ENCODE results near the gene IVNS1ABP.

IVNS1ABP gene

GRCh38 chr1:185334182-185334581 lies 17.1 kb upstream of the IVNS1ABP start:
- Histone ChIP-seq H3K27me3 (ENCODE audit: control insufficient read depth in 1 of 2, insufficient read depth in 1 of 2, low read length in 2 of 2) (no peaks in the 10 kb centered on the region), H2BK120ac (ENCODE audit: low read depth, low read length) (no peak overlapping the region), H3K23ac (ENCODE audit: low read length in 2 of 2) (no peak overlapping the region), H3K4ac (ENCODE audit: low read depth in 1 of 2, low read length in 2 of 2) (no peak overlapping the region), H2BK5ac (ENCODE audit: low read depth, low read length, poor library complexity, severe bottlenecking) (no peak overlapping the region), H3K36me3 (ENCODE audit: control insufficient read depth in 1 of 2, insufficient read depth in 2 of 2, low read depth in 1 of 2, low read length in 2 of 2) (no peaks in the 10 kb centered on the region), H3K9ac (ENCODE audit: low read length) (no peak overlapping the region), H4K91ac (ENCODE audit: low read length) (no peak overlapping the region), H2BK15ac (ENCODE audit: low read depth, poor library complexity, severe bottlenecking) (no peak overlapping the region), H3K4me3 (ENCODE audit: insufficient read depth in 1 of 2, low read depth in 1 of 2, low read length in 2 of 2) (no peak overlapping the region), H4K8ac (ENCODE audit: low read length) (no peak overlapping the region), H2AFZ (ENCODE audit: low read depth, low read length) (no peak overlapping the region), H3K79me1 (replicated peaks; ENCODE audit: low read length, poor library complexity, severe bottlenecking) (no peaks in the 10 kb centered on the region), H3K9me3 (ENCODE audit: control insufficient read depth, low read length) (no peaks in the 10 kb centered on the region), H2AK5ac (ENCODE audit: low read length, severe bottlenecking) (no peak overlapping the region), H3K4me1 (ENCODE audit: control insufficient read depth, insufficient read depth, low read depth, low read length) (peaks cover 2% of the 10 kb centered on the region), H2BK12ac (ENCODE audit: low read length in 2 of 2) (no peak overlapping the region), H3K14ac (ENCODE audit: low read length in 2 of 2) (no peak overlapping the region), H3K27ac (ENCODE audit: low read length, poor library complexity, severe bottlenecking) (no peak overlapping the region), H3K18ac (ENCODE audit: low read depth in 1 of 2, low read length in 2 of 2) (no peak overlapping the region), H3K4me2 (ENCODE audit: low read length, poor library complexity, severe bottlenecking) (no peak overlapping the region)
- no peak for DNase-seq
- WGBS, result 87% methylated on average over 4 of the region's 4 CpGs

- Histone ChIP-seq H3K27me3 (ENCODE audit: control insufficient read depth in 1 of 2, insufficient read depth in 1 of 2, low read length in 2 of 2) (no peaks in the 10 kb centered on the region), H2BK15ac (ENCODE audit: low read depth, poor library complexity, severe bottlenecking) (no peak overlapping the region), H2AK5ac (ENCODE audit: low read length, severe bottlenecking) (no peak overlapping the region), H2BK5ac (ENCODE audit: low read depth, low read length, poor library complexity, severe bottlenecking) (no peak overlapping the region), H4K8ac (ENCODE audit: low read length) (no peak overlapping the region), H3K18ac (ENCODE audit: low read depth in 1 of 2, low read length in 2 of 2) (no peak overlapping the region), H2BK12ac (ENCODE audit: low read length in 2 of 2) (no peak overlapping the region), H3K9me3 (ENCODE audit: control insufficient read depth, low read length) (no peaks in the 10 kb centered on the region), H3K4me2 (ENCODE audit: low read length, poor library complexity, severe bottlenecking) (no peak overlapping the region), H2AFZ (ENCODE audit: low read depth, low read length) (no peak overlapping the region), H2BK120ac (ENCODE audit: low read depth, low read length) (no peak overlapping the region), H3K79me1 (replicated peaks; ENCODE audit: low read length, poor library complexity, severe bottlenecking) (no peaks in the 10 kb centered on the region), H4K91ac (ENCODE audit: low read length) (no peak overlapping the region), H3K36me3 (ENCODE audit: control insufficient read depth in 1 of 2, insufficient read depth in 2 of 2, low read depth in 1 of 2, low read length in 2 of 2) (no peaks in the 10 kb centered on the region), H3K4me1 (ENCODE audit: control insufficient read depth, insufficient read depth, low read depth, low read length) (no peaks in the 10 kb centered on the region), H3K9ac (ENCODE audit: low read length) (no peak overlapping the region), H3K4ac (ENCODE audit: low read depth in 1 of 2, low read length in 2 of 2) (no peak overlapping the region), H3K4me3 (ENCODE audit: insufficient read depth in 1 of 2, low read depth in 1 of 2, low read length in 2 of 2) (no peak overlapping the region), H3K23ac (ENCODE audit: low read length in 2 of 2) (no peak overlapping the region), H3K27ac (ENCODE audit: low read length, poor library complexity, severe bottlenecking) (no peak overlapping the region), H3K14ac (ENCODE audit: low read length in 2 of 2) (no peak overlapping the region)
- 89% methylated on average over 2 of the region's 4 CpGs for WGBS
- DNase-seq, result no peak
Observed at GRCh38 chr1:185328255-185328654, 11.2 kb upstream of the IVNS1ABP start.

DNA sequence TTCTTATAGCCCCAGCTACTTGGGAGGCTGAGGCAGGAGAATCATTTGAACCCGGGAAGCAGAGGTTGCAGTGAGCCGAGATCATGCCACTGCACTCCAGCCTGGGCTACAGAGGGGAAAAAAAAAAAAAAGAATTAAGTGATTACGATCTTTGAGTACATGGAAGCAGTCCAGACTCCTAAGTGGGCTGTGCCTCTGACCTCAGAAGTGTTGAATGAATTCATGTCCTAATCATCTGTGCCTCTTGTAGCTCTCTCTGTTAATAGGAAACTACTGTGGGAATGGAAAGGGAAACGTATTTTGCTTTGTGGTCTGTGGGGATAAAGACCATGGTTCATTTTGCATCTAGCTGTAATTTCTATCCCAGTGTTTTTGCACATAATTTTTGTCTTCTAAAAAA lies 8.4 kb upstream of the IVNS1ABP start:
- Histone ChIP-seq H3K36me3 (ENCODE audit: control insufficient read depth in 1 of 2, insufficient read depth in 2 of 2, low read depth in 1 of 2, low read length in 2 of 2) (no peaks in the 10 kb centered on the region), H2BK15ac (ENCODE audit: low read depth, poor library complexity, severe bottlenecking) (no peak overlapping the region), H3K27ac (ENCODE audit: low read length, poor library complexity, severe bottlenecking) (no peak overlapping the region), H3K14ac (ENCODE audit: low read length in 2 of 2) (no peak overlapping the region), H2BK12ac (ENCODE audit: low read length in 2 of 2) (no peak overlapping the region), H2AK5ac (ENCODE audit: low read length, severe bottlenecking) (no peak overlapping the region), H4K91ac (ENCODE audit: low read length) (no peak overlapping the region), H4K8ac (ENCODE audit: low read length) (no peak overlapping the region), H3K4me1 (ENCODE audit: control insufficient read depth, insufficient read depth, low read depth, low read length) (no peaks in the 10 kb centered on the region), H3K18ac (ENCODE audit: low read depth in 1 of 2, low read length in 2 of 2) (no peak overlapping the region), H3K4me3 (ENCODE audit: insufficient read depth in 1 of 2, low read depth in 1 of 2, low read length in 2 of 2) (no peak overlapping the region), H3K4me2 (ENCODE audit: low read length, poor library complexity, severe bottlenecking) (no peak overlapping the region), H3K23ac (ENCODE audit: low read length in 2 of 2) (no peak overlapping the region), H3K9ac (ENCODE audit: low read length) (no peak overlapping the region), H3K4ac (ENCODE audit: low read depth in 1 of 2, low read length in 2 of 2) (no peak overlapping the region), H2AFZ (ENCODE audit: low read depth, low read length) (no peak overlapping the region), H2BK5ac (ENCODE audit: low read depth, low read length, poor library complexity, severe bottlenecking) (no peak overlapping the region), H2BK120ac (ENCODE audit: low read depth, low read length) (no peak overlapping the region), H3K9me3 (ENCODE audit: control insufficient read depth, low read length) (no peaks in the 10 kb centered on the region), H3K79me1 (replicated peaks; ENCODE audit: low read length, poor library complexity, severe bottlenecking) (no peaks in the 10 kb centered on the region), H3K27me3 (ENCODE audit: control insufficient read depth in 1 of 2, insufficient read depth in 1 of 2, low read length in 2 of 2) (no peaks in the 10 kb centered on the region)
- 67% methylated on average over 4 of the region's 4 CpGs for WGBS
- peak; percentile 73 for DNase-seq

- Histone ChIP-seq H3K79me1 (replicated peaks; ENCODE audit: low read length, poor library complexity, severe bottlenecking) (no peaks in the 10 kb centered on the region), H3K4me1 (ENCODE audit: control insufficient read depth, insufficient read depth, low read depth, low read length) (no peaks in the 10 kb centered on the region), H2AFZ (ENCODE audit: low read depth, low read length) (no peak overlapping the region), H3K27me3 (ENCODE audit: control insufficient read depth in 1 of 2, insufficient read depth in 1 of 2, low read length in 2 of 2) (no peaks in the 10 kb centered on the region), H4K91ac (ENCODE audit: low read length) (no peak overlapping the region), H3K36me3 (ENCODE audit: control insufficient read depth in 1 of 2, insufficient read depth in 2 of 2, low read depth in 1 of 2, low read length in 2 of 2) (no peaks in the 10 kb centered on the region), H3K23ac (ENCODE audit: low read length in 2 of 2) (no peak overlapping the region), H3K4ac (ENCODE audit: low read depth in 1 of 2, low read length in 2 of 2) (no peak overlapping the region), H3K14ac (ENCODE audit: low read length in 2 of 2) (no peak overlapping the region), H2AK5ac (ENCODE audit: low read length, severe bottlenecking) (no peak overlapping the region), H3K9me3 (ENCODE audit: control insufficient read depth, low read length) (no peaks in the 10 kb centered on the region), H2BK15ac (ENCODE audit: low read depth, poor library complexity, severe bottlenecking) (no peak overlapping the region), H3K9ac (ENCODE audit: low read length) (no peak overlapping the region), H2BK5ac (ENCODE audit: low read depth, low read length, poor library complexity, severe bottlenecking) (no peak overlapping the region), H3K18ac (ENCODE audit: low read depth in 1 of 2, low read length in 2 of 2) (no peak overlapping the region), H2BK120ac (ENCODE audit: low read depth, low read length) (no peak overlapping the region), H3K27ac (ENCODE audit: low read length, poor library complexity, severe bottlenecking) (no peak overlapping the region), H4K8ac (ENCODE audit: low read length) (no peak overlapping the region), H2BK12ac (ENCODE audit: low read length in 2 of 2) (no peak overlapping the region), H3K4me3 (ENCODE audit: insufficient read depth in 1 of 2, low read depth in 1 of 2, low read length in 2 of 2) (no peak overlapping the region), H3K4me2 (ENCODE audit: low read length, poor library complexity, severe bottlenecking) (no peak overlapping the region)
- DNase-seq, result no peak
- WGBS, result 98% methylated on average over 3 of the region's 3 CpGs
Observed at GRCh38 chr1:185324118-185324517, 7.1 kb upstream of the IVNS1ABP start.
